Mucosa of stomach (tissue), 1 donor: ENCODE data around the gene AGPAT1.

Experiments
- H3K27me3 ChIP-seq: one replicate; pipeline ENCODE4 v1.7.0; 2013; ENCODE audit warnings: mild to moderate bottlenecking, low read length; ENCODE audit not compliant: control insufficient read depth, insufficient read depth
- H3K36me3 ChIP-seq: one replicate; pipeline ENCODE4 v1.7.0; 2013; ENCODE audit warnings: low read length; ENCODE audit not compliant: control insufficient read depth, insufficient read depth
- H3K4me1 ChIP-seq: one replicate; pipeline ENCODE4 v1.7.0; 2013; ENCODE audit warnings: mild to moderate bottlenecking, low read length; ENCODE audit not compliant: control insufficient read depth, insufficient read depth
- H3K4me3 ChIP-seq: one replicate; pipeline ENCODE4 v1.7.0; 2013; ENCODE audit warnings: low read length
- H3K9ac ChIP-seq: one replicate; pipeline ENCODE4 v1.7.0; 2013; ENCODE audit warnings: mild to moderate bottlenecking, low read length, moderate library complexity
- H3K9me3 ChIP-seq: one replicate; pipeline ENCODE4 v1.7.0; 2013; ENCODE audit warnings: mild to moderate bottlenecking, low read length, moderate library complexity; ENCODE audit not compliant: control insufficient read depth
- donor health status: Pancreatic carcinoma.

Gene AGPAT1, protein sequence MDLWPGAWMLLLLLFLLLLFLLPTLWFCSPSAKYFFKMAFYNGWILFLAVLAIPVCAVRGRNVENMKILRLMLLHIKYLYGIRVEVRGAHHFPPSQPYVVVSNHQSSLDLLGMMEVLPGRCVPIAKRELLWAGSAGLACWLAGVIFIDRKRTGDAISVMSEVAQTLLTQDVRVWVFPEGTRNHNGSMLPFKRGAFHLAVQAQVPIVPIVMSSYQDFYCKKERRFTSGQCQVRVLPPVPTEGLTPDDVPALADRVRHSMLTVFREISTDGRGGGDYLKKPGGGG

GRCh38 chr6:32175711-32176475 lies at the start of gene AGPAT1:
Gene AGPAT1, minus strand, starts transcription at chr6:32176084. Its CDS starts 4,588 bp downstream, at chr6:32171496.
- no peaks in the 10 kb centered on the region for H3K9me3 ChIP-seq
- H3K9ac ChIP-seq = peak within 1 kb of the TSS; percentile 83
- no peaks in the 10 kb centered on the region for H3K36me3 ChIP-seq
- peaks cover 41% of the 10 kb centered on the region for H3K4me1 ChIP-seq
- peak within 1 kb of the TSS; percentile 67 for H3K4me3 ChIP-seq
- H3K27me3 ChIP-seq = no peaks in the 10 kb centered on the region

- H3K36me3 ChIP-seq = no peaks in the 10 kb centered on the region
- no peak overlapping the region for H3K4me3 ChIP-seq
- no peaks in the 10 kb centered on the region for H3K27me3 ChIP-seq
- H3K9ac ChIP-seq = no peak overlapping the region
- no peaks in the 10 kb centered on the region for H3K9me3 ChIP-seq
- no peaks in the 10 kb centered on the region for H3K4me1 ChIP-seq
These were observed 48.8 kb upstream of the AGPAT1 start for GRCh38 chr6:32224696-32225095.

GRCh38 chr6:32223258-32224235 lies 47.7 kb upstream of the AGPAT1 start, which contains the start of gene NOTCH4:
Gene NOTCH4, minus strand, starts transcription at chr6:32224067. Its CDS starts 139 bp downstream, at chr6:32223928.
- no peaks in the 10 kb centered on the region for H3K27me3 ChIP-seq
- H3K4me1 ChIP-seq = no peaks in the 10 kb centered on the region
- no peaks in the 10 kb centered on the region for H3K36me3 ChIP-seq
- no peak within 1 kb of the TSS for H3K4me3 ChIP-seq
- H3K9ac ChIP-seq = no peak within 1 kb of the TSS
- H3K9me3 ChIP-seq = no peaks in the 10 kb centered on the region

GRCh38 chr6:32222333-32223230 lies 46.7 kb upstream of the AGPAT1 start:
- Histone ChIP-seq H3K4me3 (no peak overlapping the region), H3K36me3 (no peaks in the 10 kb centered on the region), H3K9ac (no peak overlapping the region), H3K4me1 (no peaks in the 10 kb centered on the region), H3K9me3 (no peaks in the 10 kb centered on the region), H3K27me3 (no peaks in the 10 kb centered on the region)

DNA sequence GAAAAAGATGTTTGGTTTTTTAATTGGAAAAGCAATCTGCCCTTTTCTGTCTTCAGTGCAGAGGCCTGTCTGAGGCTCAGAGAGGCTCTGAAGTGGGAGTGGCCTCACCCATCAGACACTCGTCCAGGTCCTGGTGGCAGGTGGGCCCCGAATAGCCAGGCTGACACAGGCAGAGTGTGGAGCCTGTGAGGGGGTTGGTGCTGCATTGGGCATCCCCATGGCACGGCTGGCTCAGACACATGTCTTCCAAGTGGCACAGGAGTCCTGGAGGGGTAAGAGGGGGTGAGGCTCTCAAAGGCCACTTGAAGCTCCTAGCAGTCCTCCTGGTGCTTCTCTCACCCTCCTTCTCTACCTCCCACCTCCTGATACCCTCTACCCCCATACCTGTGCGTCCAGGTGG lies 44.1 kb upstream of the AGPAT1 start:
- Histone ChIP-seq H3K4me1 (no peaks in the 10 kb centered on the region), H3K27me3 (no peaks in the 10 kb centered on the region), H3K9ac (no peak overlapping the region), H3K9me3 (no peaks in the 10 kb centered on the region), H3K4me3 (no peak overlapping the region), H3K36me3 (no peaks in the 10 kb centered on the region)

- no peak overlapping the region for H3K9ac ChIP-seq
- no peaks in the 10 kb centered on the region for H3K9me3 ChIP-seq
- no peaks in the 10 kb centered on the region for H3K4me1 ChIP-seq
- H3K4me3 ChIP-seq = no peak overlapping the region
- no peaks in the 10 kb centered on the region for H3K27me3 ChIP-seq
- no peaks in the 10 kb centered on the region for H3K36me3 ChIP-seq
These were observed 42.3 kb upstream of the AGPAT1 start for GRCh38 chr6:32218167-32218566.

- Histone ChIP-seq H3K36me3 (no peaks in the 10 kb centered on the region), H3K9me3 (no peaks in the 10 kb centered on the region), H3K4me3 (no peak overlapping the region), H3K27me3 (no peaks in the 10 kb centered on the region), H3K4me1 (no peaks in the 10 kb centered on the region), H3K9ac (no peak overlapping the region)
These were observed 41.1 kb upstream of the AGPAT1 start for GRCh38 chr6:32216998-32217397.

DNA sequence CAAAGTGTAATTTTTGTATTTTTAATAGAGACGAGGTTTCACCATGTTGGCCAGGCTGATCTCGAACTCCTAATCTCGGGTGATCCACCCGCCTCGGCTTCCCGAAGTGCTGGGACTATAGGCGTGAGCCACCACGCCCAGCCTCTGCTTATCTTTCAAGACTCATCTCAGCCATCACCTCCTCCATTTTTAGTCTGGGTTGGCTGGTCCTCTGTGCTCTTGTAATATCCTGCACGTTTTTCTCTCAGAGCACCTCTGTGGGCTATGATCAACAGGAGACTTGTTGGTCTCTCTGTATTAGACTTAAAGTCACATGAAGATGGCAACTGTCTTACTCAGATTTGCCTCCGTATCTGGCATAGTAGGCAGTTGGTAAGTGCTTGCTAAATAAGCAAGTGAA lies 40.4 kb upstream of the AGPAT1 start:
- H3K27me3 ChIP-seq = no peaks in the 10 kb centered on the region
- no peaks in the 10 kb centered on the region for H3K36me3 ChIP-seq
- H3K4me3 ChIP-seq = no peak overlapping the region
- no peaks in the 10 kb centered on the region for H3K4me1 ChIP-seq
- no peaks in the 10 kb centered on the region for H3K9me3 ChIP-seq
- no peak overlapping the region for H3K9ac ChIP-seq

DNA sequence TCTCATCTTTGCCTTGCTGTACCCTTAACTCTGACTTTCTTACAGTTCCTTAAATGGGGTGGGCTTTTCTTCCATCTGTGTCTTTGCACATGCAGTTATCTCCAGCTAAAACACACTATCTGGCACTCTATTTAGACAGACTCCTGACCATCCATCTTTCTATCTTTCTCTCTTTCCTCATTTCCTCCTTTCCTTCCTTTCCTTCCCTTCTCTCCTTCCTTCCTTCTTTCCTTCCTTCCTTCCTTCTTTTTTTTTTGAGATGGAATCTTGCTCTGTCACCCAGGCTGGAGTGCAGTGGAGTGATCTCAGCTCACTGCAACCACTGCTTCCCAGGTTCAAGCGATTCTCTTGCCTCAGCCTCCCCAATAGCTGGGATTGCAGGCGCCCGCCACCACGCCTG lies 39.7 kb upstream of the AGPAT1 start:
- Histone ChIP-seq H3K9ac (no peak overlapping the region), H3K36me3 (no peaks in the 10 kb centered on the region), H3K4me3 (no peak overlapping the region)

GRCh38 chr6:32214126-32214525 lies 38.2 kb upstream of the AGPAT1 start:
- Histone ChIP-seq H3K27me3 (no peaks in the 10 kb centered on the region), H3K4me1 (no peaks in the 10 kb centered on the region), H3K9ac (no peak overlapping the region), H3K36me3 (no peaks in the 10 kb centered on the region), H3K4me3 (no peak overlapping the region), H3K9me3 (no peaks in the 10 kb centered on the region)

More for the DNA sequence above, 39.7 kb upstream of the AGPAT1 start:
- no peaks in the 10 kb centered on the region for H3K4me1 ChIP-seq
- H3K9me3 ChIP-seq = no peaks in the 10 kb centered on the region
- no peaks in the 10 kb centered on the region for H3K27me3 ChIP-seq

GRCh38 chr6:32213649-32214048 lies 37.8 kb upstream of the AGPAT1 start:
- H3K9me3 ChIP-seq = no peaks in the 10 kb centered on the region
- no peak overlapping the region for H3K4me3 ChIP-seq
- no peaks in the 10 kb centered on the region for H3K27me3 ChIP-seq
- H3K9ac ChIP-seq = no peak overlapping the region
- H3K4me1 ChIP-seq = no peaks in the 10 kb centered on the region
- H3K36me3 ChIP-seq = no peaks in the 10 kb centered on the region
